ENCODE results near the gene SMAD4.

DNA sequence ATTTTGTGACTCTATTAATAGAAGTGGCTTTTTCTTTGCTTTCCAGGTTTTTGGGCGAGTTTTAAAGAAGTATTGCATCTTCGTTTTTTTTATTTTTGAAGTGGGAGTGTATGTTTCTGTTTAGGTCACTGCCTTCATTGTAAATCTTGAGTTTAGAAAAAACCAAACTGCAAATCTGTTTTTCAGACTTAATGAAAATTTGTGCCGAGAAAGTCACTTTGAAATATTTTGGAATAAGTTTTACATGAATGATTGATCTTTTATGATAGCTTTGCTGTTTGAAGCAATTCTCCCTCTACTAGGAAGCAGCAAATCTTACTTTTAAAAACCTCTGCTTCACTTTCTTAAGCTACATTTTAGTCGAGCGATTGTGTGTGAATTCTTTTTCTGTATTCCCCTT is 2.2 kb downstream of the SMAD4 start:
- TF ChIP-seq, protein P1, sequence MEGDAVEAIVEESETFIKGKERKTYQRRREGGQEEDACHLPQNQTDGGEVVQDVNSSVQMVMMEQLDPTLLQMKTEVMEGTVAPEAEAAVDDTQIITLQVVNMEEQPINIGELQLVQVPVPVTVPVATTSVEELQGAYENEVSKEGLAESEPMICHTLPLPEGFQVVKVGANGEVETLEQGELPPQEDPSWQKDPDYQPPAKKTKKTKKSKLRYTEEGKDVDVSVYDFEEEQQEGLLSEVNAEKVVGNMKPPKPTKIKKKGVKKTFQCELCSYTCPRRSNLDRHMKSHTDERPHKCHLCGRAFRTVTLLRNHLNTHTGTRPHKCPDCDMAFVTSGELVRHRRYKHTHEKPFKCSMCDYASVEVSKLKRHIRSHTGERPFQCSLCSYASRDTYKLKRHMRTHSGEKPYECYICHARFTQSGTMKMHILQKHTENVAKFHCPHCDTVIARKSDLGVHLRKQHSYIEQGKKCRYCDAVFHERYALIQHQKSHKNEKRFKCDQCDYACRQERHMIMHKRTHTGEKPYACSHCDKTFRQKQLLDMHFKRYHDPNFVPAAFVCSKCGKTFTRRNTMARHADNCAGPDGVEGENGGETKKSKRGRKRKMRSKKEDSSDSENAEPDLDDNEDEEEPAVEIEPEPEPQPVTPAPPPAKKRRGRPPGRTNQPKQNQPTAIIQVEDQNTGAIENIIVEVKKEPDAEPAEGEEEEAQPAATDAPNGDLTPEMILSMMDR (conservative IDR thresholded peaks at IDR 0.05; ENCODE audit: low read depth, low read length): no peak
- TF ChIP-seq EZH2phosphoT487 (IDR thresholded peaks at IDR 0.05; ENCODE audit: borderline replicate concordance, low read length): no peak
- no peak for TF ChIP-seq EZH2 (IDR thresholded peaks at IDR 0.05; ENCODE audit: low read length, unreplicated experiment)

Data from PC-3 (cell line).